Glutamatergic neuron (in vitro differentiated cells): ENCODE data around the gene GIGYF1. TPM values are rescaled to one million over a fixed set of nuclear protein-coding genes. Genes with fewer than 3 reads are reported as not detected.
A peak's percentile ranks its signal among the peaks of the same experiment; 100 is the strongest.
"Not testable (repeated sequence)": the region's sequence is repeated elsewhere in the genome, so short reads cannot be mapped to it uniquely, and the experiment has no call there.

Experiments
- DNase-seq: peaks from one replicate; pipeline ENCODE4 v3.0.0; 2022
- H3K27ac Mint-ChIP-seq: one replicate; pipeline ENCODE4 v1.8.0; 2020; ENCODE audit warnings: mild to moderate bottlenecking, mixed read lengths, inconsistent platforms; ENCODE audit not compliant: unreplicated experiment
- H3K27me3 Mint-ChIP-seq: one replicate; pipeline ENCODE4 v1.8.0; 2020; ENCODE audit warnings: mild to moderate bottlenecking, moderate library complexity, mixed read lengths, inconsistent platforms; ENCODE audit not compliant: unreplicated experiment
- H3K36me3 Mint-ChIP-seq: one replicate; pipeline ENCODE4 v1.8.0; 2020; ENCODE audit warnings: mild to moderate bottlenecking, mixed read lengths, inconsistent platforms; ENCODE audit not compliant: unreplicated experiment
- H3K4me1 Mint-ChIP-seq: one replicate; pipeline ENCODE4 v1.8.0; 2020; ENCODE audit warnings: mild to moderate bottlenecking, low read depth, mixed read lengths, inconsistent platforms; ENCODE audit not compliant: unreplicated experiment
- H3K4me3 Mint-ChIP-seq: one replicate; pipeline ENCODE4 v1.8.0; 2020; ENCODE audit warnings: mild to moderate bottlenecking, mixed read lengths, inconsistent platforms; ENCODE audit not compliant: unreplicated experiment
- H3K9me3 Mint-ChIP-seq: one replicate; pipeline ENCODE4 v1.8.0; 2020; ENCODE audit warnings: mild to moderate bottlenecking, moderate library complexity, mixed read lengths, inconsistent platforms; ENCODE audit not compliant: unreplicated experiment
- CTCF ChIP-seq: fragments of 200-600 bp; sonication (generic); IDR thresholded peaks from one replicate; pipeline ENCODE4 v1.5.0; 2021; ENCODE audit not compliant: partially characterized antibody, unreplicated experiment
- total RNA-seq: library from RNA; stranded (reverse); fragmentation: NEBNext Ultra II Directional; extraction: Animal tissue kit (Norgen Biotek cat#: 25700); gene quantifications from one replicate; pipeline ENCODE4 v1.2.1, GENCODE V29; 2021; ENCODE audit not compliant: unreplicated experiment

Gene GIGYF1
- total RNA-seq, 1 donor from 2014 or later = 79.6 TPM

GRCh38 chr7:100731937-100732636, 38.0 kb upstream of the GIGYF1 start:
- H3K9me3 Mint-ChIP-seq = no peaks in the 10 kb centered on the region
- H3K36me3 Mint-ChIP-seq = no peaks in the 10 kb centered on the region
- H3K27ac Mint-ChIP-seq = no peak overlapping the region
- DNase-seq = no peak
- H3K27me3 Mint-ChIP-seq = peaks cover 4% of the 10 kb centered on the region
- H3K4me1 Mint-ChIP-seq = no peaks in the 10 kb centered on the region
- H3K4me3 Mint-ChIP-seq = no peak overlapping the region
- no peak for TF ChIP-seq CTCF

- H3K36me3 Mint-ChIP-seq = no peaks in the 10 kb centered on the region
- DNase-seq = no peak
- no peaks in the 10 kb centered on the region for H3K9me3 Mint-ChIP-seq
- H3K27ac Mint-ChIP-seq = no peak overlapping the region
- H3K4me3 Mint-ChIP-seq = no peak overlapping the region
- H3K27me3 Mint-ChIP-seq = peaks cover 4% of the 10 kb centered on the region
- H3K4me1 Mint-ChIP-seq = no peaks in the 10 kb centered on the region
- TF ChIP-seq CTCF = no peak
Measured at GRCh38 chr7:100730136-100730800, 36.2 kb upstream of the GIGYF1 start.

GRCh38 chr7:100728196-100728595, 34.1 kb upstream of the GIGYF1 start:
- DNase-seq = no peak
- Mint-ChIP-seq H3K4me1 (no peaks in the 10 kb centered on the region), H3K9me3 (no peaks in the 10 kb centered on the region), H3K4me3 (no peak overlapping the region), H3K27ac (no peak overlapping the region), H3K36me3 (no peaks in the 10 kb centered on the region), H3K27me3 (peaks cover 2% of the 10 kb centered on the region)
- TF ChIP-seq CTCF = no peak

GRCh38 chr7:100726996-100727761, 33.1 kb upstream of the GIGYF1 start:
- Mint-ChIP-seq H3K27me3 (peaks cover 4% of the 10 kb centered on the region), H3K9me3 (peaks cover 2% of the 10 kb centered on the region), H3K4me3 (peak overlapping the region; percentile 34), H3K4me1 (peaks cover 2% of the 10 kb centered on the region), H3K36me3 (no peaks in the 10 kb centered on the region), H3K27ac (no peak overlapping the region)
- DNase-seq = no peak
- TF ChIP-seq CTCF = no peak

- H3K9me3 Mint-ChIP-seq, H3K4me3 Mint-ChIP-seq, H3K27ac Mint-ChIP-seq, DNase-seq, H3K4me1 Mint-ChIP-seq, H3K36me3 Mint-ChIP-seq: not testable (repeated sequence)
- peaks cover 11% of the 10 kb centered on the region for H3K27me3 Mint-ChIP-seq
Measured at GRCh38 chr7:100724364-100724763, 30.3 kb upstream of the GIGYF1 start.
